ENCODE measurements around the gene DNLZ.
"Not testable (repeated sequence)": the region's sequence is repeated elsewhere in the genome, so short reads cannot be mapped to it uniquely, and the experiment has no call there.

The DNLZ gene

GRCh38 chr9:136363106-136363948 lies at the start of gene DNLZ:
Gene DNLZ (minus strand): TSS chr9:136363744. CDS start chr9:136363714, 30 bp downstream.
- Histone ChIP-seq H3K27ac (peak within 1 kb of the TSS; percentile 65 to 97 (median 91)), H3K4me3 (peak within 1 kb of the TSS; percentile 65 to 94 (median 83))

DNA sequence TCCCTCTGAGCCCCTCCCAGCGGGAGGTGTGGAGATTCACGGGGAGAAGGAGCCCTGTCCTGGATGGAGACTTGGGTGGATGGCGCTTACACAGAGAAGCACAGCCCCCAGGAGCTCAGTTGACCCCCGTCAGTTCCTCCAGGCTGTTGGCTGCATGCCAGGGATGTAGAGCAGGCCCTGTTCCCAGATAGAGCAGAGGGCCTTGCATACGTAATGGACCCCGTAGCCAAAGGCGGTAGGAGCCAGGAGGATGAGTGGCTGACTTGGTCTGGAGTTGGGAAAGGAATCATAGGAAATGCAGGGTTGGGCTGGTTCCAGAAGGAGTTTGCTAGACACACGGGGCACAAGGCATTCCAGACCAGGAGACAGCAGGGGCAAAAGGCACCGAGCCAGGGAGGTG lies 49.4 kb upstream of the DNLZ start:
- Histone ChIP-seq H3K27ac (no peak overlapping the region), H3K4me3 (no peak overlapping the region)

DNA sequence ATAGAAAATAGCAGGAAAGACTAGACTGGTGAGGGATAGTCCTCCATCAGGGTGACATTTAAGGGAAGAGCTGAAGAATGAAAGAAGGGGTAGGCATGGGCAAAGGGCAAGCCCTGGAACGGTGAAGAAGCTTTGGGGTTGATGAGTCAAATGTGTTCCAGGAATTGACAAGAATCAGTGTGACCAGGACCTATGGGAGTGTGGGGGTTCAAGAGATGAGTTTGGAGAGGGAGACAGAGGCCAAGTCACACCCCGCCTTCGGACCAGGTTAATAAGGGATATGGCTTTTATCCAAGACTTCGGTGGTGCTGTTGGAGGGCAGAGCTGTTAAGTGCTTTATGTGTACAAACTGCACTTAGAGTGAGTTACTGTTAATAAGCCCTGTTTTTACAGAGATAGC lies 47.8 kb upstream of the DNLZ start:
- Histone ChIP-seq H3K27ac (peak overlapping the region in 18 of 21 experiments; percentile 80 to 99 (median 94)), H3K4me3 (peak overlapping the region; percentile 61 to 98 (median 86))

DNA sequence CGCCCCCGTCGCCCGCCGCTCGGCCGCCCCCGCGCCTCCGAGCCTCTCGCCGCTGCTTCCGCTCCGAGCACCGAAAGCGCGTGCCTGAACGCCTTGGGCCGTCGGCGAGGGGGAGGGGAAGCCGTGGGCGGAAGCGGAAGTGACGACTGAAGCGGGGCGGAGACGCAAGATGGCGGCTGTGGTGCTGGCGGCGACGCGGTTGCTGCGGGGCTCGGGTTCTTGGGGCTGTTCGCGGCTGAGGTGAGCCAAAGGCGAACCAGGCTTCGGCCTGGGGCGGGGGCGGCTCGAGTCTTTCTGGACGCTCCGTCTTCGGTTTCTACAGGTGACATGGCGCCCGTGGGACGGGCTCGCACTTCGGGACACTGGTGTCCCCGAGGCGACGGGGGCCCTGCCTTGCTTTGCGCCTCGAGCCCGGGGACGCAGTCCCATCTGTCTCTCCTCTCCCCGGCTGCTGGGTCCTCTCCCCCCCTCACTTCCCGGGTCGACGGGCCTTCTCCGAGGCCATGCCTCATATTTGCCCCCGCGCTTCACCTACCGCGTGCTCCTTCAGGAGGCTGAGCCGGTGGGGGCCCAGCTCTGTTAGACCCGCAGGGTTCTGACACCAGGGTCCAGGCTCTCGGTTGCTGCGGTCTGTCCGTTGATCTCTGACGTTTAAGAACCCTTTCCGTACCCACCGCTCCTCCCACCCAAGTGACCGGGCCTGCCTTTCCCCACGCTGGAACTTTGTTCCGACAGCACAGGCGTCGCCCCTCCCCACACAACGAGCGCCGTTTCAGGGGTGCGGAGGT lies 47.1 kb upstream of the DNLZ start, which contains the start of the genes ENTR1 and PMPCA:
TSS of gene ENTR1 (minus strand) at position 115 of the 788 bp plus-strand sequence. CDS start 217 bp downstream, outside the sequence.
TSS of gene PMPCA (plus strand) at position 159 of the 788 bp plus-strand sequence. CDS start at position 170, 11 bp downstream.
- Histone ChIP-seq H3K4me3 (peak within 1 kb of the TSS; percentile 61 to 98 (median 86)), H3K27ac (peak within 1 kb of the TSS; percentile 59 to 99 (median 92))

DNA sequence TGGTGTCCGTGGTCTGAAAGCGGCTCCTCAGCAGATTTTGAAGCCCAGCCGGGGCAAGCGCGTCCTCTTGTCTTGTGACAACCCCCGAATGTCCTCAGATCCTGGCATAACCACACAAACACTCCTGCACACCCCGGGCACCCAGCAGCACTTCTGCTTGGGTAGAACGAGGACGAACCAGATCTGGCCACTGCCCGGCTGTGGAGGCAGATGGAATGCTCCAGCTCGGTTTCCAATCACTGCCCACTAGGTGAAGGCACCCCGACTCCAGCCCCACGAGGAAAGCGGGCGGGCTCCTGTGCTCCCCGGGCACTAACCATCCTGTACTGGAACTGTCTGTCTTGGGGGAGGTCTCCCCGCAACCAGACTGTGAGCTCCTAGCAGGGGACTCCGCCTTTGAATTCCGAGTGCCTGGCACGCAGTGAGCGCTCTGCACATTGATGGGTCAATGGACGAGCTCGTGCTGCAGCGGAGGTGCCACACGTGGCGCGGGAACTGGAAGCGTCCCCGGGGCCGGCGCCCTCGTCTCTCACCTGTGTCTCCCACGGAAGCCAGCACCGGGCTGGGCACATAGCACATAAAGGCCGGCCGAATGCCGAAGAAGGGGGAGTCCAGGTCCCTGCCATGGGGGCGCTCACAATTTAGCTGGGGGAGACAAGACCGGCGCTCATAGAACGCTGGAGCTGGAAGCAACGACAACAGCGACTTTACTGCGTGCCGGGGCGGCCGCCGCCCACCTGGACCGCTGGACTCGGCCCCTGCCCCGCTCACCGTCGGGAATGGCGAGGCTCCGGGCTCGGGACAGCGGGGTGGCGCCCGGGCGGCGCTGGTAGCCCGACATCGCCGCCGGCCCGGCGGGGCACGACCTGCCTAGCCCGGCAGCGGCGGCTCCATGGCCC lies 46.3 kb upstream of the DNLZ start:
- H3K27ac ChIP-seq = peak overlapping the region; percentile 9 to 98 (median 90)
- H3K4me3 ChIP-seq = peak overlapping the region; percentile 61 to 98 (median 86)

DNA sequence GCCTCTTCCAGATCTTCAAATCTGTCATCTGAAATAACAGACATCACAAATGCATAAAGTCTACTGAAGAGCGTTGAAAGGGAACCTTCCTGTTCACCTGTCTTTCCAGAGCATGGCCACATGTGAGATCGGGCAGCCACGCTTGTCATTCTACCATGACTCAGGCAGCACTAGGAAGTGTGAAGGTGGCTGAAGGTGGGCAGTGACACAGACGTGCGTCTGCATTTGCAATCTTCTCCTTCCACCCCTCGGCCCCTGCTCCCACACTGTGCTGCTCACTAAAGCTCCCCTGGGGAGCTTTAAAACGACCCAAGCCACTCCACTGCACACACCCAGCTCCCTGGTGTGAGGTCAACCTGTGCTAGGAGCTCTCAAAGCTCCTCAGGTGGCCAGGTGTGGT lies 44.4 kb upstream of the DNLZ start:
- no peak overlapping the region for H3K27ac ChIP-seq
- H3K4me3 ChIP-seq = no peak overlapping the region

DNA sequence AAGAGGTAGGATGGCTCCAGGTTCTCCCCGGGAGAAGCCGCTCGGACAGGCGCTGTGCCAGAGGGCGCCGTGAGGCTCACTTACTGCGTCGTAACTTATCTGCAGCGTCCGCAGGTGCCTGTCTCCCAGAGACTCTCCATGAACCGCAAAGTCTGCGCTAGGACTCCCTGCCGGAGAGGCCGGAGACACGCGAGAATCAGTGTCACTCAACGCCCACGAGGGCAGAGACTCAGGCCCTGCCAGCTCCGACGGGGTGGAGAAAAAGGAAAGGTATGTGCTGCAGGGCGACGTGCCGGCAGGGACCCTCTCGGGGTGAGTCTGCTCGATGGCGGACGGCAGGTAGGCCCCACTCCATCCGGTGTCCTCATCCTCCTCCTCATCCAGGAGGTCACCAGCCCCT lies 43.5 kb upstream of the DNLZ start:
- not testable (repeated sequence) for H3K4me3 ChIP-seq, H3K27ac ChIP-seq

DNA sequence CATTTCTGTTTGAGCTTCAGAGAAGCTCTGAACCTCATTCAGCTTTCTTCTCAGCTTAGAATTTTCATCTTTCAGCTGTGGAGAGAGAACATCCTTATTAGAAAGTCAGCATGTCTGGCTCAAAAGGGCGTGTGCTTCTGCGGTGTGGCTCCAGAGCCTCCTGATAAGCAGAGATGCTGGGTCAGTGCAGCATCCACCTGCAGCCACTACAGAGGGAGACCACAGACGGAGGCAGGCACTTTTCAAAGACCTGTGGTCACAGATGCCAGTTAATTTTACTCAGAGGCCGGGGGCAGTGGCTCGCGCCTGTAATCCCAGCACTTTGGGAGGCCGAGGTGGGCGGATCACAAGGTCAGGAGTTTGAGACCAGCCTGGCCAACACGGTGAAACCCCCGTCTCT lies 42.4 kb upstream of the DNLZ start:
- H3K4me3 ChIP-seq = not testable (repeated sequence)
- H3K27ac ChIP-seq = peak overlapping the region in 1 of 21 experiments; percentile 0

DNA sequence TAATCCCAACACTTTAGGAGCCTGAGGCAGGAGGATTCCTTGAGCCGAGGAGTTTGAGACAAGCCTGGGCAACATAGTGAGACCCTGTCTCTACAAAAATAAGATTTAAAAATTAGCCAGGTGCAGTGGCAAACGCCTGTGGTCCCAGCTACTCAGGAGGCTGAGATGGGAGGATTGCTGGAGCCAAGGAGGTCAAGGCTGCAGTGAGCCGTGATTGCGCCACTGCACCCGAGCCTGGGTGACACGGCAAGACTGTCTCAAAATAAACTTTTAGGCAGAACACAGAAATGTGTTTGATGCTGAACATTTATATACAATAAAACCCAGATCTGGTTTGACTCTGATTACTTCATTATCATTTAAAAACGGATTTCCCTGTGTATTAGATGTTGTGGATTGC lies 41.9 kb upstream of the DNLZ start:
- Histone ChIP-seq H3K27ac (peak overlapping the region in 4 of 21 experiments; percentile 0 to 79 (median 70)), H3K4me3 (no peak overlapping the region)

GRCh38 chr9:136404801-136405136 lies 41.2 kb upstream of the DNLZ start:
- Histone ChIP-seq H3K4me3 (no peak overlapping the region), H3K27ac (peak overlapping the region in 10 of 21 experiments; percentile 17 to 79 (median 60))

DNA sequence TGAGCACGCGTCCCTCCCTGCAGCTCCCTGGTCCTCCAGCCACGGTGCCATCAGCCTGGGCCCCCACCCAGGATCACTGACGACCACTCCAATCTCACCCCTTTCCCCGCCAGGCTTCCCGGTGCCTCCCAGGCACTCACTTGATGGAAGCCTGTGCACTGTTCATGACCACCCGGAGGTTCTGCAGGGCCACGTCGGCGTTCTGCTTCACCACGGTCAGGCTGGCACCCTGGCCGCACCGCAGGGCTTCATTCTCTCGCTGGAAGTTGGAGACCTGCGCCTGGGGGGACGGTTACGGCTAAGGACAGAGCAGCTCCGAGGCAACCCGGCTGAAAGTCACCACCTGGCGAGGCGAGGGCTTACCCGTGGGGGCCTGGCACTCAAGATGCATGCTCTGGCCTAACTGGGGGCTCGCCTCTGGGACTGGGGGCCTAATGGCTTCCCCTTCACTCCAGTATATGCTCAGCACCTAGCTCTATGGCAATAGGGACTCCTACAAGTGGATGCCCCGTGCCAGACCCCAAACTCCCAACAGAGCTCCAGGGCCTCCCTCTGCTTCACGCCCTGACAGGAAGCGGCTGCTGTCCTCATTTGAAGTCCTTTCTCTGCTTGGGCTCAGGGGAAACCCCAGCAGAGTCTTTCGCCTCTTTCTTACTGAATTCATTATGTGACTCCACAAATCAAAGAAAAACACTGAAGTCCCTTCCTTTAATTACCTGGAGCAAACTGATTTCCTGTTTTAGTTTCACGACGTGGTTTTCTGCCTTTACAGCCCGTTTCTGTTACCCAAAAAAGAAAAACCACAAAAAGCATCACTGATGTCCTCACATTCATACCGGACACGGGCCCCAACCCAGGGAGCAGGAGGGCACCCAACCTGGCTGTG lies 40.6 kb upstream of the DNLZ start:
- Histone ChIP-seq H3K27ac (peak overlapping the region in 11 of 21 experiments; percentile 26 to 79 (median 55)), H3K4me3 (no peak overlapping the region)

DNA sequence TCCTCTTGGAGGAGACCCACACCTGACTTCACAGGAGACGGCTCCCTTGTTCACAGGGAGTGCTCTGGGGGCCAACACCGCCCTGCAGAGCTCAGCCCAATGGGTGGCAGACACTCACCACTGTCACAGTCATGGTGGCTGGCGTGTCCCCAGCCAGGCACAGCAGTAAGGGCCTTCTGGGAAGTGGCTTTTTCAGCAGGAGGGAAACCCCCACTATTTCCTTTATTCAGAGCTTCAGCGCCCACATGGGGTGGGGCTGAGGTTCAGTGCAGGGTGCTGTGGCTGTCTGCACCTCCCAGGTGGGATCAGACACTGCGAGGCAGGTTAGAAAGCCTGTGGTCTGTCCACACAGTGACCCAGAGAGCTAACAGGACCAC lies 40.0 kb upstream of the DNLZ start:
- Histone ChIP-seq H3K27ac (peak overlapping the region in 10 of 21 experiments; percentile 35 to 79 (median 60)), H3K4me3 (no peak overlapping the region)

DNA sequence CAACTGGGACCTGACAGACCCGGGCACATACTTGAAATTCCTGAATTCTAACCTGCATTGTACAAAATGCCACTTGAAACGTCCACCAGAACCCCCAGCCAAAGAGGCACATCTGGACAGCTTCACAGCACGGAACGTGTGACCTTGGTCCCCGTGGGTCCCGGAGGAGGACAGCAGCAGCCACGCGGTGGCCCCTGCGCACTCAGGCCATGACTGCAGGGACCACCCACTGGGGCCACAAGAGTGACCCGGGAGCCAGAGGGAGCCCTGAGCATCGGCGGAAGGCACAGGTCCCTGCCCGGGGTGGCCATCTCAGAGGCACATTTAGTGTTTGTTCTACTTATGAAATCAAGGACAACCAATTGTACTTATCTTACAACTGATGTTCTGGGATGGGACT lies 38.5 kb upstream of the DNLZ start:
- Histone ChIP-seq H3K4me3 (no peak overlapping the region), H3K27ac (no peak overlapping the region)

GRCh38 chr9:136401173-136401922 lies 37.8 kb upstream of the DNLZ start:
- peak overlapping the region in 1 of 21 experiments; percentile 85 for H3K27ac ChIP-seq

DNA sequence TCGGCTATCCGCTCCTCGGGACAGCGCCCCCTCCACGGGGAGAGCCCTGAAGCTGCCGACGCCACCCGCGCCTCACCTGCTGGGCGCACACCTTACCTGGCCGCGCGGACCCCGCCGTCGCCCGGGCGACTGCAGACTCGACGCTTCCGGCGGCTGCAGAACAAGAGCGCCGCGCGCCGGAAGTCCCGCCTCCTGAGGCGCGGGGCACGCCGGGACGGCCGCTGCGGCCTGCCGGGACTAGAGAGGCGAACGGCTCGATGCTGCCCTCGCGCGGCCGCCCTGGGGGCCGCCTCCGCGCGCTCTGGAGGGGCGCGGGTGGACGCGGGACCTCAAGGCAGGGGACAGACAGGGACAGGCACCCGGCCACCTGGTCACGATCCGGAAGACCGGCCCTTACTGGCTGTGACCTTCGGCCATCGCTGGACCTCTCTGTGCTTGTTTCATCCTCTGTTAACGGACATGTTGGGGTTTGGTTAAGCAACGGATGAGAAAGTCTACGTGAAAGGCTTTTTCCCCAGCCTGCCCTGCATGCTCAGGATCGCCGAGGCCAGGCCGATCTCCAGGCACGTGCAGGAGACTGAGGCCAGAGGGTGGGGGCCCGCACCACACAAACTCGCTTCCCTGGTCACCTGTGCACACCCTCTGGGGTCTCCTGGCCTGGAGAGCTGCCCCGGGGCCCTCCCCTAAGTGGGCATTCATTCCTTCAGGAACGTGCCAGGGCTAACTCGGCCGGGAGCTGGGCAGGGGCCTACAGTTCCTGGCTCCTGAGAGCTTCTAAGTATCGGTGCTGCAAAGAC lies 36.7 kb upstream of the DNLZ start, which contains the start of gene SNAPC4:
TSS of gene SNAPC4 (minus strand) at position 133 of the 797 bp plus-strand sequence. CDS start 1,742 bp downstream, outside the sequence.
- H3K27ac ChIP-seq = peak within 1 kb of the TSS in 20 of 21 experiments; percentile 35 to 88 (median 68)
- H3K4me3 ChIP-seq = peak within 1 kb of the TSS; percentile 80 to 97 (median 94)

More at GRCh38 chr9:136401173-136401922, 37.8 kb upstream of the DNLZ start:
- no peak overlapping the region for H3K4me3 ChIP-seq

DNA sequence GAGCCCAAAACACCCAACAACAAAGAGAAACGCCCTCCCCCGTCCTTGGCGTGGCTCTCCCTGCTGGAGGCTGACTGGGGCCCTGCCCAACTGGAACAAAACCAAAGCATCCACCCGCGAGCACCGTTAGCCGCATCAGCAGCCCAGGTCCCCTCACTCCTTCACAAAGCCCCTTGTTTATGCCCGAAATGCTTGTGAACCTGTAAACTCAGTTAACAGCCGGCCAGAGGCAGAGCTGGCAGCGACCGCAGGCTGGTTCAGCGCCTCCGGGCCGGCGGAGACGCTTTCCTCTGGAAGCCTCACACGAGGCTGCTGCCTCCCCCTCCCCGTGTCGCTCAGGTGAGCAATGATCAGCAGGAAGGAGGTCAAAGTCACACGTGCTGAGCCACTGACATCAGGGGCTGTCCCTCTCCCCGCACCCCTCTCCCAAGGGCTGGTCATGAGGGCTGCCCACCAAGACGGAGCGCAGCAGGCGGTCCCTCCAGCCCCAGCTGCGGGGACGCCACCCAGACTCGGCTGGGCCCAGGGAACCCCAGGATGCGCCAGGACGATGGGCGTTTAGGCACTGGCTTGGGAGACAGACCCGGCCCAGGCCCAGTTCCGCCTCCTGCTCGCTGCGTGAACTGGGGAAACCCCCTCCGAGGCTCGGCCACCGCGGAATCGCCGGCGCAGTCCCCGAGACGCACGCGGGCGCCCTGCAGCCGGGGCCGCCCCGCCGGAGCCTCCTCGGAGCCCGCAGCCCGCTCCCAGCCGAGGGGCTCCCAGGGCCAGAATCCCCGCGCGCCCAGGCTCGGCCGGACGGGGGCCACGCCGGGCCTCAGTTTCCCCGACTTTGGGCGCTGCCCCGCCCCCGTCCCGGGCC lies 35.9 kb upstream of the DNLZ start:
- Histone ChIP-seq H3K4me3 (peak overlapping the region; percentile 80 to 97 (median 94)), H3K27ac (peak overlapping the region in 20 of 21 experiments; percentile 35 to 88 (median 68))
